GM23338 (cell line): ENCODE measurements around the gene DUSP3. TPM values are rescaled to one million over a fixed set of nuclear protein-coding genes. Genes with fewer than 3 reads are reported as not detected.

ENCODE experiments used
- ATAC-seq: fragments of 200-7000 bp; cut with Tn5 transposase; 3 replicates; pipeline ENCODE4 v1.9.1; 2020
- DNase-seq: peaks from one replicate; pipeline ENCODE4 v3.0.0-alpha.2; 2015; ENCODE audit warnings: low spot score
- H2AFZ ChIP-seq: fragments of 200-600 bp; sonication (generic); 2 replicates; pipeline ENCODE4 v1.8.0; 2016; ENCODE audit warnings: antibody characterized with exemption, mild to moderate bottlenecking, moderate library complexity
- H3F3A ChIP-seq: fragments of 200-600 bp; sonication (generic); replicated peaks from 2 replicates; pipeline ENCODE4 v1.8.0; 2017; ENCODE audit warnings: antibody characterized with exemption, mixed run types, low read depth
- H3K27ac ChIP-seq: fragments of 200-600 bp; sonication (generic); 2 replicates; pipeline ENCODE4 v1.6.1; 2016; ENCODE audit warnings: low read depth
- H3K27me3 ChIP-seq: fragments of 200-600 bp; sonication (generic); 2 replicates; pipeline ENCODE4 v1.8.0; 2016; ENCODE audit warnings: mild to moderate bottlenecking, mixed run types, moderate library complexity; ENCODE audit not compliant: insufficient read depth
- H3K36me3 ChIP-seq: fragments of 200-600 bp; sonication (generic); 2 replicates; pipeline ENCODE4 v1.8.0; 2016; ENCODE audit warnings: mild to moderate bottlenecking; ENCODE audit not compliant: insufficient read depth
- H3K4me1 ChIP-seq: fragments of 200-600 bp; sonication (generic); 2 replicates; pipeline ENCODE4 v1.8.0; 2016; ENCODE audit warnings: mild to moderate bottlenecking, moderate library complexity; ENCODE audit not compliant: insufficient read depth
- H3K4me2 ChIP-seq: fragments of 200-600 bp; sonication (generic); 2 replicates; pipeline ENCODE4 v1.7.1; 2017; ENCODE audit warnings: mixed run types
- H3K4me3 ChIP-seq: fragments of 200-600 bp; sonication (generic); 2 replicates; pipeline ENCODE4 v1.6.1; 2016; ENCODE audit warnings: mixed run types
- H3K79me2 ChIP-seq: fragments of 200-600 bp; sonication (generic); replicated peaks from 2 replicates; pipeline ENCODE4 v1.8.0; 2017; ENCODE audit warnings: mild to moderate bottlenecking; ENCODE audit not compliant: insufficient read depth
- H3K9me2 ChIP-seq: fragments of 200-600 bp; sonication (generic); 2 replicates; pipeline ENCODE4 v1.8.0; 2017; ENCODE audit not compliant: insufficient read depth
- H4K20me1 ChIP-seq: fragments of 200-600 bp; sonication (generic); replicated peaks from 2 replicates; pipeline ENCODE4 v1.8.0; 2017; ENCODE audit warnings: mild to moderate bottlenecking; ENCODE audit not compliant: insufficient read depth
- H3K27ac Mint-ChIP-seq: 2 replicates; pipeline ENCODE4 v1.8.0; 2020; ENCODE audit warnings: inconsistent platforms, mild to moderate bottlenecking, moderate library complexity, mixed read lengths
- H3K27me3 Mint-ChIP-seq: 3 replicates; pipeline ENCODE4 v1.8.0; 2022; ENCODE audit warnings: low read depth, mild to moderate bottlenecking, moderate library complexity, mixed read lengths, inconsistent platforms; ENCODE audit not compliant: insufficient read depth, poor library complexity
- H3K36me3 Mint-ChIP-seq: 3 replicates; pipeline ENCODE4 v1.8.0; 2021; ENCODE audit warnings: low read depth, mild to moderate bottlenecking, inconsistent platforms, moderate library complexity, mixed read lengths
- H3K4me1 Mint-ChIP-seq: 3 replicates; pipeline ENCODE4 v1.8.0; 2020; ENCODE audit warnings: mild to moderate bottlenecking, inconsistent platforms, mixed read lengths
- H3K4me3 Mint-ChIP-seq: 3 replicates; pipeline ENCODE4 v1.8.0; 2021; ENCODE audit warnings: moderate library complexity, mild to moderate bottlenecking, inconsistent platforms, mixed read lengths
- H3K9me3 Mint-ChIP-seq: 3 replicates; pipeline ENCODE4 v1.8.0; 2020; ENCODE audit warnings: moderate library complexity, mild to moderate bottlenecking, inconsistent platforms, mixed read lengths
- CTCF ChIP-seq, 2 experiments: fragments of 200-600 bp in 1 of 2; sonication (generic) in 1 of 2; conservative IDR thresholded peaks; 2 replicates each; pipeline versions ENCODE4 v1.5.1 to v1.6.1; 2016 to 2017; ENCODE audit warnings: antibody characterized with exemption in 2 of 2, low read depth in 2 of 2, mild to moderate bottlenecking in 2 of 2, moderate library complexity in 1 of 2
- ETS1 ChIP-seq: IDR thresholded peaks from 2 replicates; pipeline ENCODE4 v1.6.1; 2016; ENCODE audit warnings: antibody characterized with exemption
- EZH2 ChIP-seq: fragments of 200-600 bp; sonication (generic); IDR thresholded peaks from one replicate; pipeline ENCODE4 v1.8.0; 2017; ENCODE audit warnings: antibody characterized with exemption, mild to moderate bottlenecking, low read depth; ENCODE audit not compliant: unreplicated experiment
- EZH2phosphoT487 ChIP-seq: fragments of 200-600 bp; sonication (generic); IDR thresholded peaks from one replicate; pipeline ENCODE4 v1.8.1; 2018; ENCODE audit warnings: antibody characterized with exemption; ENCODE audit not compliant: unreplicated experiment
- JUNB ChIP-seq: IDR thresholded peaks from one replicate; pipeline ENCODE4 v1.6.1; 2016; ENCODE audit warnings: antibody characterized with exemption; ENCODE audit not compliant: unreplicated experiment
- NANOG ChIP-seq: IDR thresholded peaks from 2 replicates; pipeline ENCODE4 v1.6.1; 2016; ENCODE audit warnings: antibody characterized with exemption, borderline replicate concordance
- POLR2AphosphoS5 ChIP-seq: IDR thresholded peaks from 2 replicates; pipeline ENCODE4 v1.6.1; 2016; ENCODE audit warnings: antibody characterized with exemption, low read depth
- STAT1 ChIP-seq: IDR thresholded peaks from one replicate; pipeline ENCODE4 v1.6.1; 2016; ENCODE audit warnings: antibody characterized with exemption; ENCODE audit not compliant: unreplicated experiment
- ZNF331 ChIP-seq: fragments of 250-450 bp; sonication (Bioruptor Pico); IDR thresholded peaks from 2 replicates; pipeline ENCODE4 v1.5.0; 2020; ENCODE audit warnings: low read depth, mild to moderate bottlenecking, moderate library complexity
- ZNF462 ChIP-seq: fragments of 250-450 bp; sonication (Bioruptor Pico); IDR thresholded peaks from 2 replicates; pipeline ENCODE4 v1.5.0; 2020; ENCODE audit warnings: mild to moderate bottlenecking, moderate library complexity
- polyA plus RNA-seq: library from polyadenylated mRNA; unstranded; fragments of >200 nt; fragmentation: Nextera tagmentation; extraction: Ambion mirVana; gene quantifications from 2 replicates; pipeline ENCODE4 v1.2.1, GENCODE V29; 2016
- total RNA-seq: library from RNA; depleted of rRNA; stranded (reverse); fragments of >200 nt; shearing (Covaris generic); gene quantifications from 2 replicates; pipeline ENCODE4 v1.2.3, GENCODE V29; 2014

The DUSP3 gene
- total and polyA plus RNA-seq, 2 experiments from 2014 or later: 14.7 to 22.1 TPM

DNA sequence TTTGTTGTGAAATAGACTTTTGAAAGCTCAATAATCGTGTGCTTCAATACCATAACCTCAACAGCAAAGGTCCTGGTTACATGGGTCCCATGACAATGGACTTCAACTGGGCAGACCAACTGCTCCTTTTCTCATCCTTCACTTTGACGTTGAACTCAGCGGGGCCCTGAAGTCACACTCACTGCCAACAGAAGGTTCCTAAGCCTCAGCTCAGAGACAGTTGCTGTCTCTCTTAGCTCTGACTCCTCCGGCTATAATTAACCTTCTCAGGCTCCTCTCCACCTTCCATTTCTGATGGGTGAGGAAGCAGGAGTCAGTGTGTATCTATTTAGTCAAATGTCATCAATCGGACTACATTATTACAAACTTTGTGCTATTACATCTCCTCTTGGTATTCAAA lies 30.3 kb upstream of the DUSP3 start (continued):
- TF ChIP-seq CTCF (conservative IDR thresholded peaks at IDR 0.05; ENCODE audit: low read depth in 2 of 2) (no peak), POLR2AphosphoS5 (no peak), ZNF462 (no peak)

- Histone ChIP-seq H3K27ac (no peak overlapping the region), H3K36me3 (no peaks in the 10 kb centered on the region), H3K79me2 (no peaks in the 10 kb centered on the region), H3K4me1 (peaks cover 16% of the 10 kb centered on the region), H3K9me2 (no peaks in the 10 kb centered on the region), H3K27me3 (no peaks in the 10 kb centered on the region), H4K20me1 (no peaks in the 10 kb centered on the region), H3K4me3 (no peak overlapping the region), H2AFZ (no peak overlapping the region), H3K4me2 (no peak overlapping the region), H3F3A (no peaks in the 10 kb centered on the region; the same call in 1 of the 2 replicates)
- Mint-ChIP-seq H3K4me3 (no peak overlapping the region), H3K9me3 (no peaks in the 10 kb centered on the region), H3K27ac (no peak overlapping the region), H3K36me3 (peaks cover 15% of the 10 kb centered on the region; the same call in 2 of the 3 replicates), H3K27me3 (peaks cover 5% of the 10 kb centered on the region), H3K4me1 (peaks cover 36% of the 10 kb centered on the region)
- DNase-seq (no peak), ATAC-seq (no peak)
- TF ChIP-seq JUNB (no peak), ZNF331 (CRISPR knock-in tag) (no peak), CTCF (conservative IDR thresholded peaks at IDR 0.05; ENCODE audit: low read depth in 2 of 2) (no peak), ETS1 (no peak), EZH2 (no peak), STAT1 (no peak), NANOG (no peak), EZH2phosphoT487 (no peak)
These were observed 29.3 kb upstream of the DUSP3 start for GRCh38 chr17:43808076-43808475.
